OCI-LY1 (cell line): Measurements from ENCODE around the gene TM2D1.

Source experiments
- EZH2 ChIP-seq: fragments of 200-600 bp; sonication (generic), shearing (Covaris generic); IDR thresholded peaks from 2 replicates; pipeline ENCODE4 v1.8.0; 2017; ENCODE audit warnings: borderline replicate concordance, mixed run types, mild to moderate bottlenecking, antibody characterized with exemption, low read length, moderate library complexity, mixed read lengths
- TF ChIP-seq, protein P1 (sequence below): fragments of 200-600 bp; sonication (generic), shearing (Covaris generic); IDR thresholded peaks from 2 replicates; pipeline ENCODE4 v1.5.1; 2017; ENCODE audit warnings: mild to moderate bottlenecking, antibody characterized with exemption, low read length, moderate library complexity, mixed read lengths

DNA sequence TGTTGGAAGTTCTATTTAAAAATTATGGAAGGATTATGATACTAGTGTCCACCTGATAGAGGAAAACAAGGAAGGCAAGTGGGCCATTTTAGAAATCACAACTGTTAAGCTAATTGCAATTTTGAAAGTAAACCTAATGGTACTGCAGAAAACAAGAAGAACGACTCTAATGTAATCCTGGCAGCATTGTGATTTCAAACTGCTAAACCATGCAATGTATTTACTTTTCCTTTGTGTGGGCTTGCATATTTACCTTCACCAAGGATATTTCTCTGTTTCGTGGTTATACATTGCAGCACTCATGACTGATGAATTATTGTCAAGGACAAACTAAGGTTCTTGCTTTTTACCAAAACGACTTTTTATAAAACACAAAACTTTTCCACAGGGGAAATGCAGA, 88.1 kb downstream of the TM2D1 start:
- TF ChIP-seq, protein P1, sequence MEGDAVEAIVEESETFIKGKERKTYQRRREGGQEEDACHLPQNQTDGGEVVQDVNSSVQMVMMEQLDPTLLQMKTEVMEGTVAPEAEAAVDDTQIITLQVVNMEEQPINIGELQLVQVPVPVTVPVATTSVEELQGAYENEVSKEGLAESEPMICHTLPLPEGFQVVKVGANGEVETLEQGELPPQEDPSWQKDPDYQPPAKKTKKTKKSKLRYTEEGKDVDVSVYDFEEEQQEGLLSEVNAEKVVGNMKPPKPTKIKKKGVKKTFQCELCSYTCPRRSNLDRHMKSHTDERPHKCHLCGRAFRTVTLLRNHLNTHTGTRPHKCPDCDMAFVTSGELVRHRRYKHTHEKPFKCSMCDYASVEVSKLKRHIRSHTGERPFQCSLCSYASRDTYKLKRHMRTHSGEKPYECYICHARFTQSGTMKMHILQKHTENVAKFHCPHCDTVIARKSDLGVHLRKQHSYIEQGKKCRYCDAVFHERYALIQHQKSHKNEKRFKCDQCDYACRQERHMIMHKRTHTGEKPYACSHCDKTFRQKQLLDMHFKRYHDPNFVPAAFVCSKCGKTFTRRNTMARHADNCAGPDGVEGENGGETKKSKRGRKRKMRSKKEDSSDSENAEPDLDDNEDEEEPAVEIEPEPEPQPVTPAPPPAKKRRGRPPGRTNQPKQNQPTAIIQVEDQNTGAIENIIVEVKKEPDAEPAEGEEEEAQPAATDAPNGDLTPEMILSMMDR, result no peak
- TF ChIP-seq EZH2, result no peak
